GM12872 (cell line): Measurements from ENCODE around the gene DRD4.

Source experiments
- CTCF ChIP-seq: IDR thresholded peaks from 3 replicates; pipeline ENCODE4 v1.5.1; 2011; ENCODE audit warnings: low read depth, mild to moderate bottlenecking, low read length, moderate library complexity; ENCODE audit not compliant: insufficient read depth

The DRD4 gene

GRCh38 chr11:605286-606129 is 31.6 kb upstream of the DRD4 start:
- no peak for TF ChIP-seq CTCF

GRCh38 chr11:606245-606644 is 30.8 kb upstream of the DRD4 start:
- no peak for TF ChIP-seq CTCF

GRCh38 chr11:607020-607780 is 29.9 kb upstream of the DRD4 start:
- TF ChIP-seq CTCF = no peak

DNA sequence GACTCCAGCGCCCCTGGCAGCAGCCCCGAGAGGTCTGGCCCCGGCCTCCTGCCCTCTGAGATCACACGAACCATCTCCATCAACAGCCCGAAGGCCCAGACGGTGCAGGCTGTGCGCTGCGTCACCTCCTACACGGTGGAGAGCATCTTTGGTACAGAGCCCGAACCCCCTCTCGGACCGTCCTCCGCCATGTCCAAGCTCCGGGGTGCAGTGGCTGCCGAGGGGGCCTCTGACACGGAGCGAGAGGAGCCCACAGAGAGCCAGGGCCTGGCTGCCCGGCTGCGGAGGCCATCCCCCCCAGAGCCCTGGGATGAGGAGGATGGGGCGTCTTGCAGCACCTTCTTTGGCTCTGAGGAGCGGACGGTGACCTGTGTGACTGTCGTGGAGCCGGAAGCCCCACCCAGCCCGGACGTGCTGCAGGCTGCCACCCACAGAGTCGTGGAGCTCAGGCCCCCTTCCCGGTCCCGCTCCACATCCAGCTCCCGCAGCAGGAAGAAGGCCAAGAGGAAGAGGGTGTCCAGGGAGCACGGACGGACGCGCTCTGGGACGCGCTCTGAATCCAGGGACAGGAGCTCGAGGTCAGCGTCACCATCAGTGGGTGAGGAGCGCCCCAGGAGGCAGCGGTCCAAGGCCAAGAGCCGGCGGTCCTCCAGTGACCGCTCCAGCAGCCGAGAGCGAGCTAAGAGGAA is 29.0 kb upstream of the DRD4 start:
- TF ChIP-seq CTCF = no peak

GRCh38 chr11:608791-609251 is 28.2 kb upstream of the DRD4 start:
- TF ChIP-seq CTCF = no peak

GRCh38 chr11:609341-609811 is 27.7 kb upstream of the DRD4 start:
- no peak for TF ChIP-seq CTCF
